Activated CD4-positive, alpha-beta T cell treated with anti-CD3 and anti-CD28 coated beads, Interleukin-2, amount 10 ng/mL, durations not matched to agents 7 days and 5 days (primary cell): ENCODE results near the gene PATE1. TPM values are rescaled to one million over a fixed set of nuclear protein-coding genes. Genes with fewer than 3 reads are reported as not detected.
"Not testable (repeated sequence)": the region's sequence is repeated elsewhere in the genome, so short reads cannot be mapped to it uniquely, and the experiment has no call there.

Source experiments
- CTCF ChIA-PET: fragments of 350-600 bp; sonication (Branson Sonifier 250); formaldehyde crosslinking; loops from one replicate; lab custom pipeline; 2021; ENCODE audit warnings: antibody characterized with exemption; lab: Charles Lee
- POLR2A ChIA-PET: fragments of 350-600 bp; sonication (Branson Sonifier 250); formaldehyde crosslinking; loops from one replicate; lab custom pipeline; 2021; ENCODE audit warnings: antibody characterized with exemption; lab: Charles Lee
- DNase-seq: peaks from one replicate; pipeline ENCODE4 v3.0.0-alpha.2; 2020
- H3K27ac Mint-ChIP-seq: one replicate; pipeline ENCODE4 v1.8.0; 2021; ENCODE audit warnings: mild to moderate bottlenecking, moderate library complexity, mixed read lengths
- H3K27me3 Mint-ChIP-seq: one replicate; pipeline ENCODE4 v1.8.0; 2021; ENCODE audit warnings: mixed read lengths
- H3K36me3 Mint-ChIP-seq: one replicate; pipeline ENCODE4 v1.8.0; 2021; ENCODE audit warnings: low read depth, mixed read lengths
- H3K4me1 Mint-ChIP-seq: one replicate; pipeline ENCODE4 v1.8.0; 2021; ENCODE audit warnings: mixed read lengths
- H3K4me3 Mint-ChIP-seq: one replicate; pipeline ENCODE4 v1.8.0; 2021; ENCODE audit warnings: mild to moderate bottlenecking, moderate library complexity, mixed read lengths
- H3K9me3 Mint-ChIP-seq: one replicate; pipeline ENCODE4 v1.8.0; 2021; ENCODE audit warnings: mixed read lengths
- total RNA-seq, 2 experiments: library from RNA; stranded (reverse); gene quantifications; one replicate each; pipeline ENCODE4 v1.2.3, GENCODE V29; 2021

Gene PATE1, protein sequence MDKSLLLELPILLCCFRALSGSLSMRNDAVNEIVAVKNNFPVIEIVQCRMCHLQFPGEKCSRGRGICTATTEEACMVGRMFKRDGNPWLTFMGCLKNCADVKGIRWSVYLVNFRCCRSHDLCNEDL
- not detected for total RNA-seq

DNA sequence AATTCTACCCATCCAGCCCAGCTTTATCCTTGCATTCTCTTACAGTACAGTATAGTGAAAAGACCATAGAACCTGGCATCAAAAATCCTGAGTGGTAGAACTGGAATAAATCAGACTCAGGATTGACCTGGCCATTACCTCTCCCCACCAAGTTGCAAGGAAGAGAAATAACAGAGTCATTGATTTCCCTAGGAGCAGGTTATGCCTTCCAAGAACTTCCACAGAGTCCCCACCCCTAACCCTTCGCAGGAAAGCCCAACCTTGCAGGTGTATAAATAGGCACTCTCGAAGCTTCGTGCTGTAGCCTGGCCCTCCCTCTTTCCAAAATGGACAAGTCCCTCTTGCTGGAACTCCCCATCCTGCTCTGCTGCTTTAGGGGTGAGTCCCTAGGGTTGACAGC lies at the start of gene PATE1:
Gene PATE1, plus strand, starts transcription at position 301 of the 400 bp plus-strand sequence. Its CDS starts 26 bp downstream, at position 327.
- ChIA-PET POLR2A (interaction anchor here (0.6 kb wide), 1 partner anchor 466 kb away, joined by 3 read pairs; no protein-coding TSS in a partner anchor), CTCF (no interaction called here)
- H3K27ac Mint-ChIP-seq = no peak within 1 kb of the TSS

DNA sequence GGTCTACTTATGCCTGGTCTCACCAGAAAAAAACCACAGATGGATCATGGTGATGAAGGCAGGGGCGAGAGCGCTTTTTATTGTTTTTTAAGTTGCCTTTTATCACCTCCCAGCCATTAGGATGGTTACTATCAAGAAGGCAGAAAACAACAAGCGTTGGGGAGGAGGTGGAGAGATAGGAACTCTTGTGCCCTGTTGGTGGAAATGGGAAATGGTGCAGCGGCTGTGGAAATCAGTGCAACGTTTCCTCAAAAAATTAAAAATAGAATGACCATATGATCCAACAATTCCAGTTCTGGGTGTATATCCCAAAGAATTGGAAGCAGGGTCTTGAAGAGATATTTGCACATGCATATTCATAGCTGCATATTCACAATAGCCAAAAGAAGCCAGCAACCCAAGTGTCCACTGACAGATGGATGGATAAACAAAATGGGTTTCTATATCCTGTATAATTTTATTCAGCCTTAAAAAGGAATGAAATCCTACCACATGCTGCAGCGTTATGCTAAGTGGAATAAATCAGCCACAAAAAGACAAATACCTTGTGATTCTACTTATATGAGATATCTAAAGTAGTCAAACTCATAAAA lies 45.0 kb upstream of the PATE1 start:
- Mint-ChIP-seq H3K4me1 (no peaks in the 10 kb centered on the region), H3K9me3 (no peaks in the 10 kb centered on the region), H3K36me3 (no peaks in the 10 kb centered on the region), H3K4me3 (no peak overlapping the region), H3K27ac (no peak overlapping the region), H3K27me3 (peaks cover 7% of the 10 kb centered on the region)
- no peak for DNase-seq
- CTCF ChIA-PET = no interaction called here
- POLR2A ChIA-PET = no interaction called here

More for the DNA sequence above, at the start of gene PATE1:
- no peak within 1 kb of the TSS for H3K4me3 Mint-ChIP-seq
- DNase-seq = no peak
- H3K9me3 Mint-ChIP-seq = no peaks in the 10 kb centered on the region
- no peaks in the 10 kb centered on the region for H3K36me3 Mint-ChIP-seq
- H3K27me3 Mint-ChIP-seq = peaks cover 8% of the 10 kb centered on the region
- H3K4me1 Mint-ChIP-seq = no peaks in the 10 kb centered on the region

DNA sequence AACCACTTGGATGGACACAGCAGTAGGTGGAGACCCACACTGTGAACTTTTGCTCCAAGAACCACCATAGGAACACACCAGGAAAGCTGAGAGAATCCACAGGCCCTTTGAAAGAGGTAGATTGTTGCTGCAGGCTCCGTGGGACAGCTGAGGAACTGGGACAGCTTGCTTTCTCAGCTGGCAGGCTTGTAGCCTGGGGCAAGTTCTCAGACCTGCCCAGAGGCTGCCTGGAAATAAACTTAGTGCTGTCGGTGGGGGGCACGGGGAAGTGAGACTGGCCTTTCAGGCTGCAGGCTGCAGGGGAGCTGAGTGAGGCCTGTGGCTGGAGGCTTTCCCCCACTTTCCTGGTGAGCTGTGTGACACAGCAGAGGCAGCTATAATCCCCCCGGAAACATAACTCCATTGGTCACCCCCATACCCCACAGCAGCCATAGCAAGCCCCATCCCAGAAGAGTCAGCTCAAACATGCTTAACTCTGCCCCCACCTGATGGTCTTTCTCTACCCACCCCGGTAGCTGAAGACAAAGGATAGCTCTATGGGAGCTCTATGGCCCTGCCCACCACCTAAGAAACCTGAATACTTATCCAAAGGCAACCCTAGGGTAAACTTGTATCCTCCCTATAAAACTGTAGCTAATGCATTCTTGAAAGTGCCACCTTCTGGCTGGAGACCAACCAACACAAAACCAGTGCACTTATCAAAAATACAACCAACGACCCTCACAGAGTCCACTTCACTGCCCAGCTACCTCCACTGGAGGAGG lies 44.0 kb upstream of the PATE1 start:
- H3K27me3 Mint-ChIP-seq = peaks cover 14% of the 10 kb centered on the region
- H3K9me3 Mint-ChIP-seq = no peaks in the 10 kb centered on the region
- H3K27ac Mint-ChIP-seq = no peak overlapping the region
- no peaks in the 10 kb centered on the region for H3K4me1 Mint-ChIP-seq
- H3K36me3 Mint-ChIP-seq = no peaks in the 10 kb centered on the region
- DNase-seq = no peak
- ChIA-PET POLR2A (no interaction called here), CTCF (no interaction called here)
- H3K4me3 Mint-ChIP-seq = no peak overlapping the region

DNA sequence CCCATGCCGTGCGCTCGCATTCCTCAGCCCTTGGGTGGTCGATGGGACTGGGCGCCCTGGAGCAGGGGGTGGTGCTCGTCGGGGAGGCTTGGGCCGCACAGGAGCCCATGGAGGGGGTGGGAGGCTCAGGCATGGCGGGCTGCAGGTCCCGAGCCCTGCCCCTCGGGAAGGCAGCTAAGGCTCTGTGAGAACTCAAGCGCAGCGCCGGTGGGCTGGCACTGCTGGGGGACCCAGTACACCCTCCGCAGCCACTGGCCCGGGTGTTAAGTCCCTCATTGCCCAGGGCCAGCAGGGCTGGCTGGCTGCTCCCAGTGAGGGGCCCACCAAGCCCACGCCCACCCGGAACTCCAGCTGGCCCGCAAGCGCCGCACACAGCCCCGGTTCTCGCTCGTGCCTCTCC lies 41.4 kb upstream of the PATE1 start:
- H3K9me3 Mint-ChIP-seq, CTCF ChIA-PET, H3K4me1 Mint-ChIP-seq, H3K36me3 Mint-ChIP-seq, POLR2A ChIA-PET, H3K4me3 Mint-ChIP-seq, DNase-seq, H3K27ac Mint-ChIP-seq: not testable (repeated sequence)
- H3K27me3 Mint-ChIP-seq = peaks cover 29% of the 10 kb centered on the region

DNA sequence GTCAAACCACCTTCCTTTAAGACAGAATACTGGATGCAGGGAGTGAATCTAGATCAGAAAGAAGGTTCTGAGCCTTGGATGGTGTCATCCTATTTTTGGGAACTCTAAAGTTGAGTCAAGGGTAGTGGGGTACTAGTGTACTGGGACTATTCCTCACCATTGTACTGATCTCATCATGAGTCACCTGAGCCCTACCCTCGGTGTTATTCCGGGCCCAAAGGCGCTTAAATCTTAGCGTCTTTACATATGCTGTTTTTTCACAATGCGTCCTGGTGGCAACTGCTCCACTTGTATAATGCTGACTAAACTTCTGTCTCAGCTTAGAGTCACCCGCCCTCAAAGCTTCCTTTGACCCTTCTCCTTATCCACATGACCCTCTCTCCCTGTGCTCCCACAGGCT lies 25.3 kb upstream of the PATE1 start:
- no peak for DNase-seq
- POLR2A ChIA-PET = no interaction called here
- Mint-ChIP-seq H3K4me3 (no peak overlapping the region), H3K27ac (no peak overlapping the region), H3K36me3 (no peaks in the 10 kb centered on the region), H3K9me3 (no peaks in the 10 kb centered on the region), H3K4me1 (no peaks in the 10 kb centered on the region), H3K27me3 (peaks cover 19% of the 10 kb centered on the region)
- CTCF ChIA-PET = no interaction called here

DNA sequence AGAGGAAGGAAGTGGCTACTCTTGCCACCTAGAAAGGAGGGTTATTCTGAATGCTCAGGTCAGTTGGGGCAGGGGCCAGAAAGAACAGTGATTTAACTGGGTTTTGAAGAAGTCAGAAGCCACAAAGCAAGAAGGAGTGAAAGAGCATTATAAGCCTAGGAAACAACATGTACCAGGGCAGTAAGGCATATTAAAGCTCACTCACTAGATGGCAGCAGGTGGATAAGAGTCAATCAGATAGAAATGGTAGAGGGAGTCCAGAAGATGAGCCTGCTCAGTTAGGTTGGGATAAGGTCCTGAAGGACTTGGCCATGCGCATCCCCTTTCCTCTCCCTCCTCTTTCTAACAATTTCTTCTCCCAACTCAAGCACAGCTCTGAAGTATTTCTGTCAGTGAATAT lies 22.0 kb upstream of the PATE1 start:
- DNase-seq = no peak
- peaks cover 28% of the 10 kb centered on the region for H3K27me3 Mint-ChIP-seq
- H3K27ac Mint-ChIP-seq = no peak overlapping the region
- H3K4me3 Mint-ChIP-seq = no peak overlapping the region
- H3K4me1 Mint-ChIP-seq = no peaks in the 10 kb centered on the region
- POLR2A ChIA-PET = no interaction called here
- CTCF ChIA-PET = interaction anchor here (1.7 kb wide), 1 partner anchor 10 kb away, joined by 4 read pairs; no protein-coding TSS in a partner anchor
- H3K9me3 Mint-ChIP-seq = no peaks in the 10 kb centered on the region
- no peaks in the 10 kb centered on the region for H3K36me3 Mint-ChIP-seq

DNA sequence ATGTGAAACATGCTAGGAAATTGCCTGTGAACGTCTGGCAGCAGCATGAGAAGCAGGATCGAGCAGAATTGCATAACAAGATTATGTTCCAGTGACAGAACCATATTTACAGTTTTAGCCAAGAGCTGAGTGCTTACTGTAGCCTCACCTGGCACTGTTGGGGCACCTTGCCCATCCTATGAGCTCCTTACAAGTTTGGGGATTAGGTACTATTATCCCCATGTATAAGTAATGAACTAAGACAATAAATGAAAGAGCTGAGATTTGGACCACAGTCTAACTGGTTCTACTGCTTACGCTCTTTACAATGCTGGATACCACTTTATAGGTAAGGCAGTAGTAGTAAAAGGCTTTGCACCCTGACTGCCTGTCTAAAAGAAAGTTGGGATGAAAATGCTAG lies 17.1 kb upstream of the PATE1 start:
- POLR2A ChIA-PET = no interaction called here
- H3K4me1 Mint-ChIP-seq = no peaks in the 10 kb centered on the region
- no peak overlapping the region for H3K27ac Mint-ChIP-seq
- H3K36me3 Mint-ChIP-seq = no peaks in the 10 kb centered on the region
- no peak for DNase-seq
- H3K4me3 Mint-ChIP-seq = no peak overlapping the region
- H3K27me3 Mint-ChIP-seq = peaks cover 20% of the 10 kb centered on the region
- CTCF ChIA-PET = no interaction called here
- no peaks in the 10 kb centered on the region for H3K9me3 Mint-ChIP-seq

DNA sequence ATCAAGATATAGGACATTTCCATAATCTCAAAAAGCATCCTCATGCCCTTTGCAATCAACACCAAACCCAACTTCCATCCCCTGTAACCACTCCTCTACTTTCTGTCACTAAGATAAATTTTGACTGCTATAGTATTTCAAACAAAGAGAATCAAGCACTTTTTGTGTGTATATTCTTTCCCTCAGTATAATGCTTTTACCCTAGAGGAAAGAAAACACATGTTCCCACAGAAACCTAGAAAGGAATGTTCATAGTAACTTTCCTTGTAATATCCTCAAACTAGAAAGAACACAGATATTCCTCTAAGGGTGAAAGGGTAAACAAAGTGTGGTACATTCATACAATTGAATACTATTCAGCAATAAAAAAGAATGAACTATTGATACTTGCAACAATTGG lies 5.5 kb upstream of the PATE1 start:
- ChIA-PET POLR2A (no interaction called here), CTCF (no interaction called here)
- DNase-seq = no peak
- no peaks in the 10 kb centered on the region for H3K4me1 Mint-ChIP-seq
- no peaks in the 10 kb centered on the region for H3K9me3 Mint-ChIP-seq
- no peaks in the 10 kb centered on the region for H3K36me3 Mint-ChIP-seq
- no peak overlapping the region for H3K27ac Mint-ChIP-seq
- peaks cover 26% of the 10 kb centered on the region for H3K27me3 Mint-ChIP-seq
- H3K4me3 Mint-ChIP-seq = no peak overlapping the region

DNA sequence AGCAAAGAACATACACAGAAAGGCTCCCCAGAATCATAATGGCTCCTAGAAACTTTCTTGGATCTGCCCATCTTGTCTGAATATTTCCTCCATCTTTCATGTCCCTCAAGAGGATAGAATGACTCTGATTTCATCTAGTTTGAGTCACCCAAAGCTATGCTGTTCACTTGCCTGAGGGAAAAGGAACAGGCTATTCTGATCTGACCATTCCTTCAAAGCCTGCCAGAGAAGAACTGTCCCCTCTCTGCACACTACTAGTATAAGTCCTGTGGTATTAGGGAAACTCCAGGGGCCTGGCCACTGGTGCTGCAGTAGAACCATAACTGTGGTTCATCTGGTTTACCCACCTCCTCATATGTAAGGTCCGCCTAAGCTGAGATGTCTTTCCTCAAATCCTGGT lies 2.4 kb upstream of the PATE1 start:
- Mint-ChIP-seq H3K27ac (no peak overlapping the region), H3K9me3 (no peaks in the 10 kb centered on the region), H3K36me3 (no peaks in the 10 kb centered on the region), H3K4me1 (no peaks in the 10 kb centered on the region), H3K4me3 (no peak overlapping the region), H3K27me3 (peaks cover 12% of the 10 kb centered on the region)
- POLR2A ChIA-PET = no interaction called here
- CTCF ChIA-PET = no interaction called here
- DNase-seq = no peak

DNA sequence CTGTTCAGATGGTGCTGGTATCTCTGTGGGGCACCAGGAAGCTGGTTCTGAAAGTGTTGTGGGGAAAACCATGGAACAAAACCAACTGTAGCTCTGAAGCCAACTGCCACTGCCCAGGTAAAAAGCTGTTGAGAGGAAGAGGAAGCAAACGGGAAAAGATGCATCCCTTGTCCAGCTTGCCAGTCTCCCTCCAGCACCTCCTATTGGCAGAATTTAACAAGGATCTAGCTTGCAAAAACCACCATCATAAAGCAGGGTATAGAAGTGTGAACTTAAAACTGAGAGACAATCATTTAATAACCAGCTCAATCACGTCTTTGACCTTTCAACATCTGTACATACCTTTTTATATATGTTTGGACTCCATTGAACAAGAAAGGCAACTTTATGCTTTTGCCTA lies 4.5 kb downstream of the PATE1 start:
- ChIA-PET CTCF (interaction anchor here (0.8 kb wide), 1 partner anchor 9 kb away, joined by 3 read pairs; no protein-coding TSS in a partner anchor), POLR2A (no interaction called here)
- Mint-ChIP-seq H3K9me3 (no peaks in the 10 kb centered on the region), H3K4me1 (no peaks in the 10 kb centered on the region), H3K36me3 (no peaks in the 10 kb centered on the region), H3K27ac (no peak overlapping the region), H3K27me3 (peaks cover 4% of the 10 kb centered on the region), H3K4me3 (no peak overlapping the region)
- no peak for DNase-seq

DNA sequence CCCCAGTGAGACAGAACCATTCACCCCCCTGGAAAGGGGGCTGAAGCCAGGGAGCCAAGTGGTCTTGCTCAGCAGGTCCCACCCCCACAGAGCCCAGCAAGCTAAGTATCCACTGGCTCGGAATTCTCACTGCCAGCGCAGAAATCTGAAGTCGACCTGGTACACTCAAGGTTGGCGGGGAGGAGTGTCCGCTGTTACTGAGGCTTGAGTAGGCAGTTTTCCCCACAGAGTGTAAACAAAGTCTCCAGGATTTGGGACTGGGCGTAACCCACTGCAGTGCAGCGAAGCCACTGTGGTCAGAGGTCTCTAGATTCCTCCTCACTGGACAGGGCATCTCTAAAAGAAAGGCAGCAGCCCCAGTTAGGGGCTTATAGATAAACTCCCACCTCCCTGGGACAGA lies 10.0 kb downstream of the PATE1 start:
- no peak for DNase-seq
- ChIA-PET POLR2A (no interaction called here), CTCF (no interaction called here)
- Mint-ChIP-seq H3K4me1 (no peaks in the 10 kb centered on the region), H3K4me3 (no peak overlapping the region), H3K36me3 (no peaks in the 10 kb centered on the region), H3K27ac (no peak overlapping the region), H3K27me3 (peaks cover 12% of the 10 kb centered on the region), H3K9me3 (no peaks in the 10 kb centered on the region)

DNA sequence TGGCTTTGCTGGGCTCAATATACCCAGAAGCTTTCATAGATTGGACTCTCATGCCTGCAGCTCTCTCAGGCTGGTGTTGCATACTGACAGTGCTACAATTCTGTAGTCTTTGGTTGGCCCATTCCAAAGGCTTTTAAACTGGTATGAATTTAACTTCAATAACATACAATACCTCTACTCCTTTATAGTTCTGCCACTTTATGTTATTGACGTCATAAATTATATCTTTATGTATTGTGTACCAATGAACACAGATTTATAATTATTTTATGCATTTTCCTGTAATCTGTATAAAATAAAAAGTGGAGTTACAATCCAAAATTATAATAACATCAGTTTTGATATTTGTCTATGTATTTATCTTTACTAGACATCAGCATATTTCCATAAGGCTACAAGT lies 16.4 kb downstream of the PATE1 start:
- CTCF ChIA-PET = no interaction called here
- no peak for DNase-seq
- no peak overlapping the region for H3K27ac Mint-ChIP-seq
- POLR2A ChIA-PET = no interaction called here
- no peak overlapping the region for H3K4me3 Mint-ChIP-seq
- no peaks in the 10 kb centered on the region for H3K4me1 Mint-ChIP-seq
- H3K9me3 Mint-ChIP-seq = no peaks in the 10 kb centered on the region
- H3K27me3 Mint-ChIP-seq = peaks cover 11% of the 10 kb centered on the region
- H3K36me3 Mint-ChIP-seq = no peaks in the 10 kb centered on the region

DNA sequence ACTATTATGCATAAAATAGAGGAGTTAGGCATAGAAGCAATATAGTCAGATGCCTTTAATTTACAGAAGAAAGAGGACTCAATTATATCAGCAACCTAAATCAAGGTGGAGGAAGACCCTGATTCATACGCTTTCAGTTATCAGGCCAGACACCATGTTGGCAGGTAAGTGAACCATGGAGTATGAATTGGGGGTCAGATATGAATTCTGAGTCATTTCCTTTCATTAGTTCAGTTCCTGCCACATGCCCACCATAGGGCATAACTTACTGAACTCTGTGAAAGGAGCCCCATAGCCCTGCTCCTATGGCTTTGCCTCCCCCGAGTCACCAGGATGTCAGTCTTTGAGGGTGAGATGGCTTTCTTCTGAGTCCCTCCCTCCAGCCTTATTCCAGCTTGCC lies 17.4 kb downstream of the PATE1 start:
- H3K36me3 Mint-ChIP-seq = no peaks in the 10 kb centered on the region
- no peaks in the 10 kb centered on the region for H3K4me1 Mint-ChIP-seq
- H3K9me3 Mint-ChIP-seq = no peaks in the 10 kb centered on the region
- H3K4me3 Mint-ChIP-seq = no peak overlapping the region
- POLR2A ChIA-PET = no interaction called here
- H3K27ac Mint-ChIP-seq = no peak overlapping the region
- CTCF ChIA-PET = no interaction called here
- no peak for DNase-seq
- peaks cover 7% of the 10 kb centered on the region for H3K27me3 Mint-ChIP-seq
